Ovary (tissue), 3 donors: Measurements from ENCODE around the gene SLC15A3.

Experiments used
- CTCF ChIP-seq, 3 donors: fragments of 450-650 bp in 2 of 3; fragments of 200-600 bp in 1 of 3; IDR thresholded peaks; one replicate each; pipeline versions ENCODE4 v1.5.1 to v1.8.0; 2016 to 2022; ENCODE audit warnings: antibody characterized with exemption in 3 of 3, mild to moderate bottlenecking in 1 of 3
- POLR2A ChIP-seq: fragments of 450-650 bp; IDR thresholded peaks from one replicate; pipeline ENCODE4 v1.6.1; 2017; ENCODE audit warnings: antibody characterized with exemption, mild to moderate bottlenecking, moderate library complexity
- donor health status: DM: no; HTN: no; CAD: no.

DNA sequence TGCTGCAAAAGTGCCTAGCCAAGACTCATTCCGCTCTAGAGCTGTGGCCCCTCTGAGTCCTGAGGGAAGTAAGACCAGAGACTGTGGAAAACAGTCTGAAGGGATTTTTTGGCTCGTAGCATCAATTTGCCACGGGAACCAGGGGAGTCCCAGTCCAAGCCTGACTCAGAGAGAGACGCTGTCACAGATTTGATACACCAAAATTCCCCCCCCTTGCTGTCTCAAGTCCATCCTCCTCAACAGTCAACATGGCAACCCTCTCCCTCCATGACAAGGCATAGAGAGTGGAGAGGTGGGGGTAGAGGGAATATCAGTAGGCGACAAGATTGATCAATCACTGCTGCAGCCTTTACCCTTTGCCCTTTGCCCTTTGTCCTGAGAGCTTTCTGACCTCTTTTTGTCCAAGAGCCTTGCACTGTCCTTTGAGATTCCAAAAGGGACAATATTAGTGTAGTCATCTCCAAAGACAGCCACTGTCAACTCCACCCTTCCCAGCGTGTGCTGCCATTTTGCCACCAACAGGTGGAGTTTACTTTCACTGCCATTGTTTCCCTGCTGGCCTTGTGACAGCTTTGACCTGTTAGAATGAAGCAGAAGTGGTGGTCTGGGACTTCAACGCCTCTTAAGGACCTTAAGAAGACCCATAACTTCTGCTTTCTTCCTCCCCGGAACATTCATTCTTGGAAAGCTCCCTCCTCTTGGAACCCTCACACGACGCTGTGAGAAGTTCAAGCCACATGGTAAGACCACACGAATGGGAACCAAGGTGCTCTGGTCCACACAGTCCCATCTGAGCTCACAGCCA is 7.3 kb downstream of the SLC15A3 start:
- TF ChIP-seq POLR2A (no peak), CTCF (IDR thresholded peaks at IDR 0.05) (no peak)
